HG02763 (cell line): ENCODE data around the gene FAM185A.
"Not testable (repeated sequence)": the region's sequence is repeated elsewhere in the genome, so short reads cannot be mapped to it uniquely, and the experiment has no call there.

Source experiments
- ATAC-seq: cut with Tn5 transposase; IDR thresholded peaks from one replicate; pipeline ENCODE4 v1.9.1; 2021; ENCODE audit warnings: mild to moderate bottlenecking, moderate library complexity; ENCODE audit not compliant: unreplicated experiment

Gene FAM185A

GRCh38 chr7:102776217-102776616 is 27.4 kb downstream of the FAM185A start:
- ATAC-seq: not testable (repeated sequence)

- not testable (repeated sequence) for ATAC-seq
Observed at GRCh38 chr7:102778663-102779062, 29.9 kb downstream of the FAM185A start.

GRCh38 chr7:102780926-102781325 is 32.1 kb downstream of the FAM185A start:
- not testable (repeated sequence) for ATAC-seq

- not testable (repeated sequence) for ATAC-seq
Observed at GRCh38 chr7:102788770-102789169, 40.0 kb downstream of the FAM185A start.

- ATAC-seq: not testable (repeated sequence)
Observed at GRCh38 chr7:102790364-102791100, 41.7 kb downstream of the FAM185A start.

GRCh38 chr7:102791367-102791766 is 42.6 kb downstream of the FAM185A start:
- ATAC-seq: not testable (repeated sequence)

GRCh38 chr7:102791831-102792230 is 43.0 kb downstream of the FAM185A start:
- ATAC-seq: not testable (repeated sequence)

- ATAC-seq: not testable (repeated sequence)
Observed at GRCh38 chr7:102794567-102794966, 45.8 kb downstream of the FAM185A start.

GRCh38 chr7:102795987-102796595 is 47.3 kb downstream of the FAM185A start:
- ATAC-seq: not testable (repeated sequence)

GRCh38 chr7:102806613-102807012 is 57.8 kb downstream of the FAM185A start:
- ATAC-seq: no peak

- ATAC-seq: no peak
Observed at GRCh38 chr7:102810916-102811315, 62.1 kb downstream of the FAM185A start.

- ATAC-seq: no peak
Observed at GRCh38 chr7:102811942-102812678, 63.3 kb downstream of the FAM185A start.

GRCh38 chr7:102813191-102814024 is 64.6 kb downstream of the FAM185A start:
- ATAC-seq: no peak

- no peak for ATAC-seq
Observed at GRCh38 chr7:102814025-102814471, 65.2 kb downstream of the FAM185A start.

- no peak for ATAC-seq
Observed at GRCh38 chr7:102817616-102818573, 69.1 kb downstream of the FAM185A start.

- no peak for ATAC-seq
Observed at GRCh38 chr7:102819151-102819550, 70.4 kb downstream of the FAM185A start.

GRCh38 chr7:102821994-102822747 is 73.4 kb downstream of the FAM185A start:
- ATAC-seq: no peak

GRCh38 chr7:102823390-102824119 is 74.8 kb downstream of the FAM185A start:
- no peak for ATAC-seq
